SIG-M5 (cell line): ENCODE measurements around the gene NPFFR2.
"Not testable (repeated sequence)": the region's sequence is repeated elsewhere in the genome, so short reads cannot be mapped to it uniquely, and the experiment has no call there.

Source experiments
- DNase-seq: peaks from one replicate; lab custom pipeline; 2025; lab: John Stamatoyannopoulos, UW

The NPFFR2 gene

GRCh38 chr4:72112514-72113156 is 80.8 kb downstream of the NPFFR2 start:
- no peak for DNase-seq

GRCh38 chr4:72118017-72118416 is 86.2 kb downstream of the NPFFR2 start:
- DNase-seq, result no peak

GRCh38 chr4:72119946-72120345 is 88.1 kb downstream of the NPFFR2 start:
- no peak for DNase-seq

- no peak for DNase-seq
These were observed 96.9 kb downstream of the NPFFR2 start for GRCh38 chr4:72128741-72129140.

- no peak for DNase-seq
These were observed 104.6 kb downstream of the NPFFR2 start for GRCh38 chr4:72136429-72136828.

GRCh38 chr4:72139997-72140396 is 108.2 kb downstream of the NPFFR2 start:
- not testable (repeated sequence) for DNase-seq

GRCh38 chr4:72144241-72144640 is 112.4 kb downstream of the NPFFR2 start:
- no peak for DNase-seq

- DNase-seq, result no peak
These were observed 120.9 kb downstream of the NPFFR2 start for GRCh38 chr4:72152731-72153130.

GRCh38 chr4:72153634-72154033 is 121.8 kb downstream of the NPFFR2 start:
- not testable (repeated sequence) for DNase-seq

GRCh38 chr4:72169285-72169684 is 137.5 kb downstream of the NPFFR2 start:
- not testable (repeated sequence) for DNase-seq

- no peak for DNase-seq
These were observed 138.1 kb downstream of the NPFFR2 start for GRCh38 chr4:72169861-72170260.

- DNase-seq, result no peak
These were observed 140.0 kb downstream of the NPFFR2 start for GRCh38 chr4:72171761-72172160.

- DNase-seq, result no peak
These were observed 147.5 kb downstream of the NPFFR2 start for GRCh38 chr4:72179342-72179741.

GRCh38 chr4:72186714-72187113 is 154.9 kb downstream of the NPFFR2 start:
- no peak for DNase-seq

GRCh38 chr4:72194046-72194445 is 162.2 kb downstream of the NPFFR2 start:
- no peak for DNase-seq

GRCh38 chr4:72194453-72194852 is 162.7 kb downstream of the NPFFR2 start:
- no peak for DNase-seq
